Gastrocnemius medialis (tissue), 4 donors: Measurements from ENCODE around the gene ATXN7L1.

ENCODE experiments used
- CTCF ChIP-seq, 5 experiments: fragments of 450-650 bp in 3 of 5; fragments of 200-600 bp in 2 of 5; sonication (generic) in 2 of 5; IDR thresholded peaks in 4 of 5; conservative IDR thresholded peaks in 1 of 5; 1 replicate in 4 of 5; 2 replicates in 1 of 5; pipeline ENCODE4 v1.5.1; 2016 to 2019; ENCODE audit warnings: antibody characterized with exemption in 5 of 5, mild to moderate bottlenecking in 3 of 5, moderate library complexity in 3 of 5
- POLR2A ChIP-seq, 2 donors: fragments of 450-650 bp; IDR thresholded peaks; one replicate each; pipeline ENCODE4 v1.6.1; 2017; ENCODE audit warnings: antibody characterized with exemption in 2 of 2, mild to moderate bottlenecking in 2 of 2, moderate library complexity in 2 of 2

GRCh38 chr7:105611856-105612775, 264.3 kb downstream of the ATXN7L1 start:
- no peak for TF ChIP-seq CTCF (IDR thresholded peaks at IDR 0.05 in 4 of 5, conservative IDR thresholded peaks at IDR 0.05 in 1 of 5)
- no peak for TF ChIP-seq POLR2A (IDR thresholded peaks at IDR 0.05)
